Keratinocyte (primary cell): Measurements from ENCODE around the gene EN2. TPM values are rescaled to one million over a fixed set of nuclear protein-coding genes. Genes with fewer than 3 reads are reported as not detected.

Experiments
- DNase-seq: peaks from one replicate; pipeline ENCODE4 v3.0.0-alpha.2; 2011; ENCODE audit warnings: low read depth, missing footprints, low spot score
- FAIRE-seq: peaks from 2 replicates; lab custom pipeline; 2011; peaks lifted over from hg19 to GRCh38; lab: Jason Lieb, UNC
- H2AFZ ChIP-seq: 2 replicates; pipeline ENCODE4 v1.6.0; 2012; ENCODE audit warnings: low read length, control low read depth, inconsistent platforms; ENCODE audit not compliant: control insufficient read depth
- H3K27ac ChIP-seq: 2 replicates; pipeline ENCODE4 v1.5.1; 2011; ENCODE audit warnings: low read length; ENCODE audit not compliant: control insufficient read depth, insufficient read depth
- H3K27me3 ChIP-seq: 3 replicates; pipeline ENCODE4 v1.6.0; 2011; ENCODE audit warnings: low read length; ENCODE audit not compliant: control insufficient read depth, insufficient read depth; ENCODE audit errors: extremely low read depth
- H3K36me3 ChIP-seq, 2 experiments: 2 replicates in 1 of 2; 3 replicates in 1 of 2; pipeline ENCODE4 v1.5.1; 2011; ENCODE audit warnings: low read length in 2 of 2, mild to moderate bottlenecking in 1 of 2; ENCODE audit not compliant: control insufficient read depth in 2 of 2, insufficient read depth in 2 of 2; ENCODE audit errors: extremely low read depth in 1 of 2
- H3K4me1 ChIP-seq: 3 replicates; pipeline ENCODE4 v1.5.1; 2011; ENCODE audit warnings: low read length; ENCODE audit not compliant: control insufficient read depth, insufficient read depth; ENCODE audit errors: extremely low read depth
- H3K4me2 ChIP-seq: 3 replicates; pipeline ENCODE4 v1.6.0; 2011; ENCODE audit warnings: low read depth, low read length; ENCODE audit not compliant: control insufficient read depth, insufficient read depth; ENCODE audit errors: extremely low read depth
- H3K4me3 ChIP-seq, 3 experiments: fragments of 200-600 bp in 1 of 3; sonication (generic) in 1 of 3; 2 replicates in 2 of 3; 3 replicates in 1 of 3; pipeline ENCODE4 v1.5.1; 2011 to 2016; ENCODE audit warnings: low read length in 3 of 3, mild to moderate bottlenecking in 3 of 3, control low read depth in 2 of 3, inconsistent platforms in 1 of 3, low read depth in 1 of 3, mixed read lengths in 1 of 3, mixed run types in 1 of 3, moderate library complexity in 1 of 3; ENCODE audit not compliant: control insufficient read depth in 2 of 3, insufficient read depth in 2 of 3; ENCODE audit errors: extremely low read depth in 1 of 3
- H3K79me2 ChIP-seq: 2 replicates; pipeline ENCODE4 v1.6.0; 2012; ENCODE audit warnings: low read length; ENCODE audit not compliant: control insufficient read depth, insufficient read depth
- H3K9ac ChIP-seq: 3 replicates; pipeline ENCODE4 v1.6.0; 2011; ENCODE audit warnings: low read length; ENCODE audit not compliant: control insufficient read depth, insufficient read depth; ENCODE audit errors: extremely low read depth
- H3K9me1 ChIP-seq: 3 replicates; pipeline ENCODE4 v1.6.0; 2011; ENCODE audit warnings: low read length; ENCODE audit not compliant: control insufficient read depth, insufficient read depth; ENCODE audit errors: extremely low read depth
- H3K9me3 ChIP-seq: 2 replicates; pipeline ENCODE4 v1.5.1; 2012; ENCODE audit warnings: low read depth, low read length; ENCODE audit not compliant: control insufficient read depth
- H4K20me1 ChIP-seq: 3 replicates; pipeline ENCODE4 v1.6.0; 2011; ENCODE audit warnings: low read length; ENCODE audit not compliant: control insufficient read depth, insufficient read depth; ENCODE audit errors: extremely low read depth
- EZH2 ChIP-seq: IDR thresholded peaks from one replicate; pipeline ENCODE4 v1.6.1; 2012; ENCODE audit warnings: inconsistent platforms, mild to moderate bottlenecking, low read length, moderate library complexity
- dilution Hi-C: fragments of 300-500 bp; cut with MboI; formaldehyde crosslinking; loops from one replicate; pipeline ENCODE4 v1.7.0; 2020; ENCODE audit warnings: low sequenced_read_pairs; ENCODE audit not compliant: extremely low pct_ligation_motif_present
- polyA plus RNA-seq, 5 experiments: library from polyadenylated mRNA; depleted of rRNA in 3 of 5; stranded (reverse) in 3 of 5; stranded (forward) in 1 of 5; unstranded in 1 of 5; fragments of >200 nt; gene quantifications; 1 replicate in 1 of 5; 2 replicates in 3 of 5; 3 replicates in 1 of 5; pipeline versions ENCODE4 v1.2.1 to v1.2.3, GENCODE V29; 2011 to 2012; ENCODE audit warnings: missing spikeins in 2 of 5, low read depth in 1 of 5, low replicate concordance in 1 of 5
- TF ChIP-seq, protein P1 (sequence below), 3 experiments: IDR thresholded peaks in 1 of 3; conservative IDR thresholded peaks in 1 of 3; optimal IDR thresholded peaks in 1 of 3; 2 replicates in 2 of 3; 3 replicates in 1 of 3; pipeline versions ENCODE3 to v1.5.1; 2011; ENCODE audit warnings: low read length in 3 of 3, mild to moderate bottlenecking in 3 of 3, moderate library complexity in 2 of 3, control low read depth in 1 of 3, inconsistent platforms in 1 of 3; ENCODE audit not compliant: insufficient read depth in 2 of 3; ENCODE audit errors: extremely low read depth in 1 of 3

EN2 gene
- polyA plus RNA-seq, 1 donor (not counting 4 experiments of a cell fraction or from before 2014, with no cell fraction given) = 0.05 TPM

DNA sequence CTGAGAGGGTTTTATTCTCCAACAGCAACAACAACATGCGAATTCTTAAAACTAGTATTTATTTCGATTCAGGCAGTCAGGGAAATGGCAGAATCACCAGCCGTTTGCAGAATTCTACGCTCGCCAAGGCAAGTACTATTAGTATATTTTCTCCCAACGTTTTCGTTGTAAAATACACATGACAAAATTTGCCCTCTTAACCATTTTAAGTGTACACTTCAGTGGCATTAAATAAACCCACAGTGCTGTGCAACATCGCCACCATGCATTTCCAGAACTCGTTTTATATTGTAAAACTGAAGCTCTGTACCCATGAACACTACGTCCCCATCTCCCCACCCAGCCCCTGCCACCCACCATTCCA, 10.8 kb downstream of the EN2 start:
- Histone ChIP-seq H3K9ac (no peak overlapping the region), H3K79me2 (no peaks in the 10 kb centered on the region), H3K9me3 (no peaks in the 10 kb centered on the region), H3K4me1 (peaks cover 8% of the 10 kb centered on the region), H3K4me2 (peak overlapping the region; percentile 31), H2AFZ (no peak overlapping the region), H3K9me1 (no peaks in the 10 kb centered on the region), H3K36me3 (no peaks in the 10 kb centered on the region), H4K20me1 (no peaks in the 10 kb centered on the region), H3K27ac (no peak overlapping the region), H3K27me3 (peaks cover 81% of the 10 kb centered on the region), H3K4me3 (no peak overlapping the region)
- TF ChIP-seq EZH2 = no peak
- TF ChIP-seq, protein P1, sequence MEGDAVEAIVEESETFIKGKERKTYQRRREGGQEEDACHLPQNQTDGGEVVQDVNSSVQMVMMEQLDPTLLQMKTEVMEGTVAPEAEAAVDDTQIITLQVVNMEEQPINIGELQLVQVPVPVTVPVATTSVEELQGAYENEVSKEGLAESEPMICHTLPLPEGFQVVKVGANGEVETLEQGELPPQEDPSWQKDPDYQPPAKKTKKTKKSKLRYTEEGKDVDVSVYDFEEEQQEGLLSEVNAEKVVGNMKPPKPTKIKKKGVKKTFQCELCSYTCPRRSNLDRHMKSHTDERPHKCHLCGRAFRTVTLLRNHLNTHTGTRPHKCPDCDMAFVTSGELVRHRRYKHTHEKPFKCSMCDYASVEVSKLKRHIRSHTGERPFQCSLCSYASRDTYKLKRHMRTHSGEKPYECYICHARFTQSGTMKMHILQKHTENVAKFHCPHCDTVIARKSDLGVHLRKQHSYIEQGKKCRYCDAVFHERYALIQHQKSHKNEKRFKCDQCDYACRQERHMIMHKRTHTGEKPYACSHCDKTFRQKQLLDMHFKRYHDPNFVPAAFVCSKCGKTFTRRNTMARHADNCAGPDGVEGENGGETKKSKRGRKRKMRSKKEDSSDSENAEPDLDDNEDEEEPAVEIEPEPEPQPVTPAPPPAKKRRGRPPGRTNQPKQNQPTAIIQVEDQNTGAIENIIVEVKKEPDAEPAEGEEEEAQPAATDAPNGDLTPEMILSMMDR (optimal IDR thresholded peaks at IDR 0.05 in 1 of 3, IDR thresholded peaks at IDR 0.05 in 1 of 3, conservative IDR thresholded peaks at IDR 0.05 in 1 of 3; ENCODE audit: extremely low read depth in 1 of 3, insufficient read depth in 2 of 3, low read length in 3 of 3) = no peak
- FAIRE-seq = no peak
- no peak for DNase-seq
- dilution Hi-C loops = no loop called here

DNA sequence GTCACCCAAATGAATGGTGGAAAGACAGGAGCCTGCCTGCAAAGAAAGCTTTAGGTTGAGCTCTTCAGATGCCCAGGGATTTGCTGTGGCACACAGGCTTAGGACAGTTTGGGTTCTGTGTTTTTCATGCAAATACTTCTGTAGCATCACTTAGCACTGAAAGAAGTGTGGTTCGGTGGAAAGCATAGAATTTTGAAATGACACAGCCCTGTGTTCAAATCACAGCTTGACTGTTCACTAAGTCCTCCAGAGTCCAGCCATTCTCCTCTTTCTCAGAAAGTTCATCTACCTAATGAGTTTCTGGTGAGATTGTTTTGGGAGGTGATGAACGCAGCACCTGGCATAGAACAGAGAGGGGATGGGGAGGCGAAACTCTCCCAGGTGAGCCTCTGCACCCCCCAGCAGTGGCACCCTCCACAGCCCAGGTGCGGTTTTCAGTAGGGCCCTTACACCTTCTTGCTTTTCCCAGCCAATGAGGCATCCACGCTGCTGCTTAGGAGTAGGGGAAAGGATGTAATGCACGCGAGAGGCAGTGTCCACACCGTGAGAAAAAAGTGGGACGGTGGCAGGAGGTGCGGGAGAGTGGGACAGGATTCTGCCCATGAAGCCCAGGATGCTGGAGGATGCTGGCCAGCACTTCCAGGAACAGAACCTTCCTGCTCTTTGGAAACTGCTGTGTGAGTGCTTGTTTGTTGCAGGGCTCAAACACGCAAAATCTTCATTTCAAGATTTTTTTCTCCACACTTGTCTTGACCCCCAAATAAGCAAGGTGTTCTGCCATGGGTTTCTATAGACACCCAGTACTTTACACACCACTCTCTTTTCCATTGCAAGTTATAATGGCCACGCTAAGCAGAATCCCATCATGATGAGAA, 11.6 kb downstream of the EN2 start:
- Histone ChIP-seq H3K27me3 (peaks cover 73% of the 10 kb centered on the region), H3K9ac (no peak overlapping the region), H3K9me3 (no peaks in the 10 kb centered on the region), H3K4me1 (peaks cover 8% of the 10 kb centered on the region), H3K4me3 (no peak overlapping the region), H3K9me1 (no peaks in the 10 kb centered on the region), H4K20me1 (no peaks in the 10 kb centered on the region), H3K79me2 (no peaks in the 10 kb centered on the region), H3K4me2 (no peak overlapping the region), H3K27ac (no peak overlapping the region), H3K36me3 (no peaks in the 10 kb centered on the region), H2AFZ (no peak overlapping the region)
- DNase-seq (no peak), FAIRE-seq (no peak)
- dilution Hi-C loops = no loop called here
- no peak for TF ChIP-seq EZH2
- TF ChIP-seq, protein P1 (optimal IDR thresholded peaks at IDR 0.05 in 1 of 3, IDR thresholded peaks at IDR 0.05 in 1 of 3, conservative IDR thresholded peaks at IDR 0.05 in 1 of 3; ENCODE audit: extremely low read depth in 1 of 3, insufficient read depth in 2 of 3, low read length in 3 of 3) = no peak
